Measurements from ENCODE around the gene GNRH2.
"Not testable (repeated sequence)": the region's sequence is repeated elsewhere in the genome, so short reads cannot be mapped to it uniquely, and the experiment has no call there.

GNRH2 gene

GRCh38 chr20:3073251-3073643 is 29.8 kb downstream of the GNRH2 start:
- DNase-seq (ENCODE audit: low spot score) = not testable (repeated sequence)

- no peak for DNase-seq (ENCODE audit: low spot score)
These were observed 31.4 kb downstream of the GNRH2 start for GRCh38 chr20:3074812-3075211.

- DNase-seq (ENCODE audit: low spot score) = not testable (repeated sequence)
These were observed 31.9 kb downstream of the GNRH2 start for GRCh38 chr20:3075315-3075714.

GRCh38 chr20:3077618-3078134 is 34.3 kb downstream of the GNRH2 start:
- no peak for DNase-seq (ENCODE audit: low spot score)

- no peak for DNase-seq (ENCODE audit: low spot score)
These were observed 37.5 kb downstream of the GNRH2 start for GRCh38 chr20:3080939-3081388.

GRCh38 chr20:3081641-3082040 is 38.2 kb downstream of the GNRH2 start:
- no peak for DNase-seq (ENCODE audit: low spot score)

GRCh38 chr20:3082306-3082951 is 39.0 kb downstream of the GNRH2 start:
- DNase-seq (ENCODE audit: low spot score) = no peak

- DNase-seq (ENCODE audit: low spot score) = no peak
These were observed 39.8 kb downstream of the GNRH2 start for GRCh38 chr20:3082955-3083952.

- no peak for DNase-seq (ENCODE audit: low spot score)
These were observed 41.0 kb downstream of the GNRH2 start, which contains the start of gene AVP for GRCh38 chr20:3084283-3084985. Gene AVP (minus strand): TSS chr20:3084724. CDS start chr20:3084674, 50 bp downstream.

GRCh38 chr20:3084986-3085360 is 41.6 kb downstream of the GNRH2 start:
- no peak for DNase-seq (ENCODE audit: low spot score)

GRCh38 chr20:3085571-3086072 is 42.2 kb downstream of the GNRH2 start:
- no peak for DNase-seq (ENCODE audit: low spot score)

- DNase-seq (ENCODE audit: low spot score) = no peak
These were observed 44.6 kb downstream of the GNRH2 start for GRCh38 chr20:3088031-3088430.

- DNase-seq (ENCODE audit: low spot score) = no peak
These were observed 47.1 kb downstream of the GNRH2 start for GRCh38 chr20:3090565-3090964.

- no peak for DNase-seq (ENCODE audit: low spot score)
These were observed 49.4 kb downstream of the GNRH2 start for GRCh38 chr20:3092611-3093379.

GRCh38 chr20:3093861-3094361 is 50.5 kb downstream of the GNRH2 start:
- DNase-seq (ENCODE audit: low spot score) = no peak

- no peak for DNase-seq (ENCODE audit: low spot score)
These were observed 51.6 kb downstream of the GNRH2 start for GRCh38 chr20:3094848-3095629.

Measured in putamen (tissue), 1 donor.